HG02840 (cell line): Measurements from ENCODE around the gene FAM117A.
"Not testable (repeated sequence)": the region's sequence is repeated elsewhere in the genome, so short reads cannot be mapped to it uniquely, and the experiment has no call there.

Experiments used
- ATAC-seq: cut with Tn5 transposase; IDR thresholded peaks from one replicate; pipeline ENCODE4 v1.9.1; 2021; ENCODE audit warnings: mild to moderate bottlenecking, moderate library complexity, moderate number of reproducible peaks; ENCODE audit not compliant: unreplicated experiment, low FRiP score

FAM117A gene

GRCh38 chr17:49764559-49765180, 739 bp upstream of the FAM117A start:
- ATAC-seq, result no peak

GRCh38 chr17:49762151-49762941, 1.6 kb downstream of the FAM117A start:
- no peak for ATAC-seq

DNA sequence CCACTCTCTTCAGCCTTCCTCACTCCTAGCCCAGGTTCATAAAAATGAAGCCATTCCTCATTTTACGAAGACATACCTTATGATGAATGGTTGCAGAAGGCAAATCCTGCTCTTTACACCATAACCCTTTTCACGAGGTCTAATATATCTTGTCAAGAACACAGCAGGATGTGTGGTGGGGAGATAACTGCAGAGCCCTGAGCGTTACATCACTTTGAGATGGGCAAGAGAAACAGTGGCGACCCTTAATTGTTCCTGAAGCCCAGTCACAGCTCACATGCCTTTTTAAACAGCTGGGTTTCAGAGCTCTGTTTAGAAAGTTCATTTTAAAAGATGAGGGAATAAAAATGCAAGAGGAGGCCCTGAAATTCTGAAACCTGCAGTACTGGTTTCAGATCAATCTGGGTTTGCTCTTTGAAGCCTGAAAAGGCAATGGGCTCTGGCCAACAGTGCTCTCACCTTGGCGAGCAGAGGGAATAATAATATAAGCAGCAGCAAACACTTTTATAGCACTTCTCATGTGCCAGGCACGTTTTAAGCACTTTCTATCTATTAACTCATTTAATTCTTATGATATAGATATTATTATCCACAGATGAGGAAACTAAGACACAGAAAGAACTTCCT, 2.9 kb downstream of the FAM117A start:
- ATAC-seq, result no peak

DNA sequence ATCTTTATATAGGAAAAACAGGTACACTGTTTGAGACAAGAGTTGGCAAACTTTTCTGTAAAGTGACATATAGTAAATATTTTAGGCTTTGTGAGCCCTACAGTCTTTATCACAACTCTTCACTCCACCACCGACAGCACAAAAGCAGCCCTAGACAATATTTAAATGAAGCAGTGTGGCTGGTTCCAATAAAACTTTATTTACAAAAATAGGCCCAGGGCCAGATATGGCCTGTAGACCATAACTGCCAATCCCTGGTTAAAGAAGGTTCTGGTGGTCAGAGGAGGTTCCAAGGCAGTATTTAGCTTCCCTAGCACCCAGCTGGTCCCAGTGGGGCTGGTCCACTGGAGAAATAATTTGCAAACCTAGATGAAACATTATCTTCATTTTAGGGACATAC, 3.6 kb downstream of the FAM117A start:
- ATAC-seq, result no peak

- no peak for ATAC-seq
Observed at GRCh38 chr17:49759203-49759602, 4.7 kb downstream of the FAM117A start.

DNA sequence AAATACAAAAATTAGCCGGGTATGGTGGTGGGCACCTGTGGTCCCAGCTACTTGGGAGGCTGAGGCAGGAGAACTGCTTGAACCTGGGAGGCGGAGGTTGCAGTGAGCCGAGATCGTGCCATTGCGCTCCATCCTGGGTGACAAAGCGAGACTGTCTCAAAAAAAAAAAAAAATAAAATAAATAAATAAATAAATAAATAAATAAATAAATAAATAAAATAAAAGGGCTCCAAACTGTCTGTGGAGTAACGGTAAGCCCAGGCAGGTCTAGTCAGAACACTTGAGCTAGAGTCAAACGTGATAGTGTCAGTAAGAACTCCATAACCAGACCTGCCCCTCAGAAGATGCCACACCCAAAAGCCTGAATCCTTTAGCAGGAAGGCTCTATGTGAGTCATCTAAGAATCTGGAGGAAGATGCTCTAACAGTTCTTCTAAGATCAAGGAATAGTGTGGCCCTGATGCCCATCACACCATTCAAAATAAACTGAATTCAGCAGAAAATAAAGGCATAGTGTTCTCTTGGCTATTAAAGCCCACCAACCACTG, 5.4 kb downstream of the FAM117A start:
- ATAC-seq, result not testable (repeated sequence)

- ATAC-seq, result no peak
Observed at GRCh38 chr17:49757151-49757777, 6.7 kb downstream of the FAM117A start.

- no peak for ATAC-seq
Observed at GRCh38 chr17:49756323-49757150, 7.4 kb downstream of the FAM117A start.

DNA sequence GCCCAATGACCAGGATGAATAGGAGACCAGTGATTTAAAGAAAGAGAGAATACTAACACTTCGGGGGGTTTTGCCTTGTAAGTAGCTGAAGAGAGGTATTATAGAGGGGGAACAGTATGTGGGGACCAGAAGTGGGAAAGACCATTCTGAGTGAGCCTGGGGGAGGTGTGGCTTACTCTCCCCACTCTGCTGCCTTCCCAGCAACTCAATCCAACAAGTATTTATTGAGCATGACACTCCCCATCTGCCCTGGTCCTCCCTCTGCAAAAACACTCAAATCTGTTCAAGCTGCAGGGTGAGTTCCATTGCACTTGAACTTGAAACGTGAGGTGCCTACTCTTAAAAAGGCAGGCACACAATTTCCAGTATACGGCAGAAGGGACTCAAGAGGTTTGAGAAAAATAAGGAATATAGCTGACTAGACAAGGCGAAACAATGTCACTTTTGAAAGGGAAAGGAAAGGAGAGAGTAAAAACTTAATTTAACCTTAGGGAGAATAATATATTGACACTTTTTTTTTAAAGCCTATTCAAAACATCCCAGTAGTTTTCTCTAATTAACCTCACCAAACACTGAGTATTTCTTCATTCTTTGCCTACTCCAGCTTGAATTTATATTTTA, 8.2 kb downstream of the FAM117A start:
- no peak for ATAC-seq

DNA sequence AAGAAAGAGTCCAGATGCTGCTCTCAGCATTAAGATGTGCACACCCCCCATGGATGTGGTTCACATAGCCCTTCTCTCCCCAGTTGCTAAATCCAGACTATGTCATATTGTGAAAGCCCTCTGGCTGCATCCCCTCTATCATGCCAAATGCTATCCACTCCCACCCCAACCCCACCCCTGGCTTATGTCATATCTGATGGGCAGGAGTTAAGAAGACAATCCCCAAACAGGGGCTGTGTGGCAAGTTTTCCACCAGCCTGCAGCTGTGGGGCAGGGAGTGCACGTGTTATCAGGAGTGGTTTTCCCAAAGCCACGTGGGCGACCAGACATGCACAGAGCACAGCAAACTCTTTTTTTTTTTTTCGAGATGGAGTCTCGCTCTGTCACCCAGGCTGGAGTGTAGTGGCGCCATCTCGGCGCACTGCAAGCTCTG, 10.0 kb downstream of the FAM117A start:
- no peak for ATAC-seq

- no peak for ATAC-seq
Observed at GRCh38 chr17:49752508-49752907, 11.4 kb downstream of the FAM117A start.

GRCh38 chr17:49749730-49750129, 14.2 kb downstream of the FAM117A start:
- no peak for ATAC-seq

DNA sequence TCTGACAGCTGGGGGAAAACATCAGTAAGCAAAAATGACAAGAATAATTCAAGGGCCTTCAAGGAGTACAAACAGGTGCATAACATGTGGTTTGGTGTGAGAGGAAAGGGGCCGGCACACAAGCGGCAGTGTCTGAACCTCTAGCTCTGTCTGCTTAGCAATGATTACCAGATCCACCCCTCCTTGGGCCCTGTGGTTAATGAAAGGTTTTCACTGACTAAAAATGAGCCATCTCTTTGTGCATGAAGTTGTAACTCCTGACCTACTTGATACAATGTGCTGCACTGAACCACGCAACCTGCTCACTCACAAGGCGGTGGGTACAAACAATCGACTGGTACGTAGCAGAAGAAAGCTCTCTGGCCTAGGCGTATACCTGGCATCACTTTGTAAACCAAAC, 15.1 kb downstream of the FAM117A start:
- peak; percentile 68 for ATAC-seq

GRCh38 chr17:49748223-49748622, 15.7 kb downstream of the FAM117A start:
- no peak for ATAC-seq

DNA sequence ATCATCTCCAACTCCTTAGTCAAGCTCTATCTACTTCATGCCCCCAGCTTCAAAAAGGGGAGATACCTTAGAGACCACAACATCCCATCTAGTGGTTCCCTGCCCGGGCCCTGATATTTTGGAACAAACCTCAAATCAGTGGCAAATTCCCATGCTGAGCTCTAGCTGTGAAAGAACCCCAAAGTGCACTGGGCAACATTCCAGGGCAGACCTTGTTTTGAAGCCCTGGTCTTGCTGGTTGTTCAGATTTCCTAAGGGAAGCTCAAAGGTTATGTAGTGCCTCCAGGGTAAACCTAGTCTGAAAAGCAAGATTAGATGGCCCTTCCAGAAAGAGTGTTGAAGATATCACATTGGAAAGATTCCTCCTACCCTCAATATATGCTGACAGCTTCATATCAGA, 16.3 kb downstream of the FAM117A start:
- no peak for ATAC-seq

- peak; percentile 56 for ATAC-seq
Observed at GRCh38 chr17:49746791-49747490, 17.0 kb downstream of the FAM117A start.

DNA sequence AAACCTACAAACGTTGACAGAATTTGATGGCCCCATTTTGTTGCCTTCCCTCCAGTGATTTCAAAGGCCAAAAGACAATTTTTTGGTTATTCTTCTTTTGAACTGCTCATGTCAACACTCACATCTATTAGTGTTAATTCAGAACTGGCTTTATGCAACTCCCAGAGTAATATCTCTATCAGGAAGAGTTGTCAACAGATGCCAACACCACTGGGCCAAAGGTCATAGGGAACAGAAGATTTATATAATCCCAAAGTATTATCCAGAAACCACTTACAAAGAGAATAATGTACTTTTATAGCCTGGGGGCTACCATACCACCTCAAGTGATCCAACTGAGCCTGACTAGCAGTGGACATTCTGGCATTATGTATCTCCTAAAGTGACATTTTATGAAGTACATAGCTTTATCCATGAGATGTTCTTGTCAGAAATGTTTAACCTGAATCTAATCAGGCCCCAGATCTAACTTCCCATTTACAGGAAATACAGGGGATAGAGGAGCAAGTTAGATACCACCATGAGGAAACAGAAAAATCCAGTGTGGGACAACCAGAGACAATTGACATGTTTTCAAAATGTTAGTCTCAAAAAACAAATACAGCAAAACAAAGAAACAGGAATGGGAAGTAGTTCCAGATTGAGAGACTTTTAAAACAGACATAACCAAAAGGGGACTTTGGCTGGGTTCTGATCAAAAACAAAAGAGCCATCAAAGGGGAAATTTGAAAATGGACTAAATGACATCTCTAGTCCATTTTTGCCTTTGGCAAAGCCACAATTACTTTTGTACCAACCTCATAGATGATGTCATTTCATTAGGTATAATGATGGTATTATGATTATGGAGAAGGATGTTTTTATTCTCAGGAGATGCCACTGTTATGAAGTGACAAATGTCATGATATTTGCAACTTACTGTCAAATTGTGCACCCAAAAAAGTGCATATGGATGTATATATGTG, 18.5 kb downstream of the FAM117A start:
- ATAC-seq, result no peak

GRCh38 chr17:49742166-49742638, 21.7 kb downstream of the FAM117A start:
- no peak for ATAC-seq
